Spinal cord (tissue), 10 donors: ENCODE measurements around the gene CEP192. TPM values are rescaled to one million over a fixed set of nuclear protein-coding genes. Genes with fewer than 3 reads are reported as not detected.
"Not testable (repeated sequence)": the region's sequence is repeated elsewhere in the genome, so short reads cannot be mapped to it uniquely, and the experiment has no call there.

Source experiments
- DNase-seq, 6 donors: peaks; one replicate each; pipeline versions ENCODE4 v3.0.0 to v3.0.0-alpha.2; 2013 to 2015; ENCODE audit warnings: low spot score in 6 of 6, low read depth in 4 of 6
- H3K27ac ChIP-seq: one replicate; pipeline ENCODE4 v1.5.1; 2013; ENCODE audit warnings: low read depth, low read length, control low read depth
- H3K27me3 ChIP-seq: one replicate; pipeline ENCODE4 v1.6.1; 2013; ENCODE audit warnings: low read length; ENCODE audit not compliant: control insufficient read depth, insufficient read depth
- H3K36me3 ChIP-seq: one replicate; pipeline ENCODE4 v1.6.1; 2013; ENCODE audit warnings: low read length; ENCODE audit not compliant: control insufficient read depth, insufficient read depth
- H3K4me1 ChIP-seq: one replicate; pipeline ENCODE4 v1.6.1; 2013; ENCODE audit warnings: low read length; ENCODE audit not compliant: control insufficient read depth, insufficient read depth
- H3K4me3 ChIP-seq: one replicate; pipeline ENCODE4 v1.5.1; 2013; ENCODE audit warnings: low read depth, low read length, control low read depth
- H3K9me3 ChIP-seq: one replicate; pipeline ENCODE4 v1.6.1; 2013; ENCODE audit warnings: low read length; ENCODE audit not compliant: control insufficient read depth, insufficient read depth
- WGBS: methylation state at CpG from one replicate; pipeline ENCODE4 v1.1.5; 2013; ENCODE audit warnings: missing lambda C conversion rate; ENCODE audit not compliant: insufficient coverage; 5-methylcytosine and 5-hydroxymethylcytosine counted together
- polyA plus RNA-seq, 2 donors: library from polyadenylated mRNA; unstranded; fragments of 120-200 nt; gene quantifications; one replicate each; pipeline ENCODE4 v1.2.1, GENCODE V29; 2013; ENCODE audit not compliant: insufficient read length in 2 of 2
- total RNA-seq, 2 donors: library from RNA; depleted of rRNA in 1 of 2; stranded (reverse); fragments of 120-200 nt in 1 of 2; fragments of >200 nt in 1 of 2; gene quantifications; one replicate each; pipeline versions ENCODE4 v1.2.3 to v1.2.4, GENCODE V29; 2013 to 2014
- donor health status: healthy.

CEP192 gene
- total and polyA plus RNA-seq, 4 donors, result 25.7 to 55.1 (median 34.6) TPM

GRCh38 chr18:12990641-12990966 lies 558 bp upstream of the CEP192 start:
- Histone ChIP-seq H3K27me3 (no peaks in the 10 kb centered on the region), H3K4me1 (no peaks in the 10 kb centered on the region), H3K9me3 (no peaks in the 10 kb centered on the region), H3K27ac (peak overlapping the region; percentile 57), H3K4me3 (peak overlapping the region; percentile 82), H3K36me3 (no peaks in the 10 kb centered on the region)
- no peak for DNase-seq
- WGBS, result 0% methylated on average over 11 of the region's 11 CpGs

GRCh38 chr18:12991821-12992179 lies 638 bp downstream of the CEP192 start:
- H3K9me3 ChIP-seq, result no peaks in the 10 kb centered on the region
- peak overlapping the region; percentile 82 for H3K4me3 ChIP-seq
- DNase-seq, result no peak
- no peaks in the 10 kb centered on the region for H3K4me1 ChIP-seq
- no CpG with 5 or more reads among the region's 7 CpGs for WGBS
- H3K27me3 ChIP-seq, result no peaks in the 10 kb centered on the region
- H3K27ac ChIP-seq, result peak overlapping the region; percentile 75
- H3K36me3 ChIP-seq, result no peaks in the 10 kb centered on the region

- Histone ChIP-seq H3K4me1 (no peaks in the 10 kb centered on the region), H3K4me3 (no peak overlapping the region), H3K9me3 (no peaks in the 10 kb centered on the region), H3K27me3 (no peaks in the 10 kb centered on the region), H3K36me3 (no peaks in the 10 kb centered on the region), H3K27ac (no peak overlapping the region)
- WGBS, result 73% methylated on average over 1 of the region's 2 CpGs
- DNase-seq, result no peak
These were observed 2.3 kb downstream of the CEP192 start for GRCh38 chr18:12993439-12993838.

- Histone ChIP-seq H3K9me3 (no peaks in the 10 kb centered on the region), H3K36me3 (peaks cover under 1% of the 10 kb centered on the region), H3K27me3 (no peaks in the 10 kb centered on the region), H3K27ac (no peak overlapping the region), H3K4me3 (no peak overlapping the region), H3K4me1 (no peaks in the 10 kb centered on the region)
- no peak for DNase-seq
- WGBS, result no CpG with 5 or more reads among the region's 2 CpGs
These were observed 4.3 kb downstream of the CEP192 start for GRCh38 chr18:12995424-12995823.

- Histone ChIP-seq H3K9me3 (no peaks in the 10 kb centered on the region), H3K36me3 (peaks cover 4% of the 10 kb centered on the region), H3K4me3 (no peak overlapping the region), H3K27ac (no peak overlapping the region), H3K4me1 (no peaks in the 10 kb centered on the region), H3K27me3 (no peaks in the 10 kb centered on the region)
- WGBS, result 90% methylated on average over 6 of the region's 6 CpGs
- no peak for DNase-seq
These were observed 4.9 kb downstream of the CEP192 start for GRCh38 chr18:12995952-12996477.

DNA sequence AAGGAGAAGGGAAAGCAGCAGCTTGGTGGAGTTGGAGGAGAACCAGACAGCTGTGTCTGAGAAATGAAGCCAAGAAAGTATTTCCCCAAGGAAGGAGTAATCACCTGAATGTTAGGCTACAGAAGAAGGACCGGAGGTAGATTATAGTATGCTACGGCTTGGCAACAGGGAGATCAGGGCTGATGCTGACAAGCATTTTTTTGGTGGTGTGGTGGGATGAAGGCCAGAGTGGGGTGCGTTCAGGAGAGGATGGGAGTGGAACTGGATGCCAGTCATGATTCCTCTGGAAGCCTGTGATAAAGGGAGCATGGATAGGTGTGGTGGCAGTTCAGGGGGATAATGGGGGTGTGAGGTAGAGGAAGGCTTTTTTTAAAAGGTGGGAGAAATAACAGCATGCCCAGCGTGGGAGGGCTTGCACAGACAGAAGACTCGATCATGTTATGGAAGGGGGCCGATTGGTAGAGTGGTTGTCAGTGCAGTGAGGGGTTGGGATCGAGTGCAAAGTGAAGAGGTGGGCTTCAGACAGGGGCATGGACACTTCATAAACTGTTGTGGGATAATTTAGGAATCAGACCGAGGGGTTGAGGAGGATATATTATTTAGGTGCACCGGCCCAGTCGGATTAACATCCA lies 5.6 kb downstream of the CEP192 start:
- 96% methylated on average over 7 of the region's 10 CpGs for WGBS
- no peak for DNase-seq

GRCh38 chr18:12997330-12997729 lies 6.2 kb downstream of the CEP192 start:
- DNase-seq, H3K4me1 ChIP-seq, H3K27me3 ChIP-seq, H3K9me3 ChIP-seq, H3K27ac ChIP-seq, H3K36me3 ChIP-seq, H3K4me3 ChIP-seq: not testable (repeated sequence)
- no CpG with 5 or more reads among the region's 2 CpGs for WGBS

More for the DNA sequence above, 5.6 kb downstream of the CEP192 start:
- H3K27ac ChIP-seq, result no peak overlapping the region
- no peak overlapping the region for H3K4me3 ChIP-seq
- no peaks in the 10 kb centered on the region for H3K27me3 ChIP-seq
- peaks cover 7% of the 10 kb centered on the region for H3K36me3 ChIP-seq
- H3K4me1 ChIP-seq, result no peaks in the 10 kb centered on the region
- H3K9me3 ChIP-seq, result no peaks in the 10 kb centered on the region

GRCh38 chr18:12998332-12999060 lies 7.3 kb downstream of the CEP192 start:
- no peak for DNase-seq
- WGBS, result no CpG with 5 or more reads among the region's 6 CpGs
- Histone ChIP-seq H3K27me3 (no peaks in the 10 kb centered on the region), H3K4me1 (no peaks in the 10 kb centered on the region), H3K9me3 (no peaks in the 10 kb centered on the region), H3K36me3 (peaks cover 8% of the 10 kb centered on the region), H3K27ac (no peak overlapping the region), H3K4me3 (no peak overlapping the region)

DNA sequence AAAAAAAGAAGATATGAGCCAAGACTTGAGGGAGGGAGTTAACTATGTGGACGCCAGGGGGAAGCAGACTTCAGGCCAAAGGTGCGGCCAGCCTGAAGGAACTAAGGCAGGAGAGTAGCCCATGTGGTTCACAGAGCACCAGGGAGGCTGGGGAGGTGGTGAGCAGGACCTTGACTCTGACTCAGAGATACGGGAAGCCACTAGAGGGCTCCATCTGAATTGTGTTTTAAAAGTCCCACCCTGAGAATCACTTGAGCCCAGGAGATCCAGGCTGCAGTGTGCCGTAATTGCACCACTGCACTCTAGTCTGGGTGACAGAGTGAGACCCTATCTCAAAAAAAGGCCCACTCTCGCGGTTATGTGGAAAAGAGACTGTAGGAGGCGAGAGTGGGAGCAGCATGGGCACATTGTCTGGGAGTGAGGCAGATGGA lies 12.3 kb downstream of the CEP192 start:
- Histone ChIP-seq H3K4me1 (no peaks in the 10 kb centered on the region), H3K9me3 (no peaks in the 10 kb centered on the region), H3K36me3 (peaks cover 12% of the 10 kb centered on the region), H3K27me3 (no peaks in the 10 kb centered on the region), H3K4me3 (no peak overlapping the region), H3K27ac (no peak overlapping the region)
- peak in 2 of 6 donors; percentile 45 to 62 for DNase-seq
- 59% methylated on average over 7 of the region's 7 CpGs for WGBS

- Histone ChIP-seq H3K27me3 (no peaks in the 10 kb centered on the region), H3K4me3 (no peak overlapping the region), H3K9me3 (no peaks in the 10 kb centered on the region), H3K27ac (no peak overlapping the region), H3K4me1 (no peaks in the 10 kb centered on the region), H3K36me3 (peaks cover 18% of the 10 kb centered on the region)
- WGBS, result 95% methylated on average over 8 of the region's 8 CpGs
- no peak for DNase-seq
These were observed 13.2 kb downstream of the CEP192 start for GRCh38 chr18:13004396-13004795.
